Sigmoid colon (tissue), 4 donors: ENCODE data around the gene TRAF3.

ENCODE experiments used
- CTCF ChIP-seq, 4 experiments: fragments of 450-650 bp in 3 of 4; fragments of 200-600 bp in 1 of 4; IDR thresholded peaks; one replicate each; pipeline ENCODE4 v1.5.1; 2016 to 2019; ENCODE audit warnings: antibody characterized with exemption in 4 of 4, mild to moderate bottlenecking in 3 of 4, moderate library complexity in 2 of 4
- EP300 ChIP-seq, 4 donors: sonication (generic); formaldehyde crosslinking; IDR thresholded peaks; one replicate each; pipeline ENCODE4 v1.6.1; 2017; ENCODE audit warnings: antibody characterized with exemption in 4 of 4
- POLR2A ChIP-seq, 2 donors: fragments of 450-650 bp; IDR thresholded peaks; one replicate each; pipeline ENCODE4 v1.6.1; 2016; ENCODE audit warnings: antibody characterized with exemption in 2 of 2, mild to moderate bottlenecking in 2 of 2, moderate library complexity in 2 of 2
- POLR2AphosphoS5 ChIP-seq, 4 donors: sonication (generic); formaldehyde crosslinking; IDR thresholded peaks; one replicate each; pipeline ENCODE4 v1.6.1; 2017; ENCODE audit warnings: antibody characterized with exemption in 4 of 4

GRCh38 chr14:102953100-102953499 lies 175.9 kb downstream of the TRAF3 start:
- TF ChIP-seq POLR2A (IDR thresholded peaks at IDR 0.05) (no peak), CTCF (IDR thresholded peaks at IDR 0.05) (no peak), EP300 (IDR thresholded peaks at IDR 0.05) (no peak), POLR2AphosphoS5 (IDR thresholded peaks at IDR 0.05) (no peak)
